Activated CD4-positive, alpha-beta T cell treated with anti-CD3 and anti-CD28 coated beads for 1 hour (primary cell): ENCODE measurements around the gene EYA4.

Experiments
- DNase-seq: peaks from one replicate; pipeline ENCODE4 v3.0.0-alpha.2; 2020

EYA4 gene

DNA sequence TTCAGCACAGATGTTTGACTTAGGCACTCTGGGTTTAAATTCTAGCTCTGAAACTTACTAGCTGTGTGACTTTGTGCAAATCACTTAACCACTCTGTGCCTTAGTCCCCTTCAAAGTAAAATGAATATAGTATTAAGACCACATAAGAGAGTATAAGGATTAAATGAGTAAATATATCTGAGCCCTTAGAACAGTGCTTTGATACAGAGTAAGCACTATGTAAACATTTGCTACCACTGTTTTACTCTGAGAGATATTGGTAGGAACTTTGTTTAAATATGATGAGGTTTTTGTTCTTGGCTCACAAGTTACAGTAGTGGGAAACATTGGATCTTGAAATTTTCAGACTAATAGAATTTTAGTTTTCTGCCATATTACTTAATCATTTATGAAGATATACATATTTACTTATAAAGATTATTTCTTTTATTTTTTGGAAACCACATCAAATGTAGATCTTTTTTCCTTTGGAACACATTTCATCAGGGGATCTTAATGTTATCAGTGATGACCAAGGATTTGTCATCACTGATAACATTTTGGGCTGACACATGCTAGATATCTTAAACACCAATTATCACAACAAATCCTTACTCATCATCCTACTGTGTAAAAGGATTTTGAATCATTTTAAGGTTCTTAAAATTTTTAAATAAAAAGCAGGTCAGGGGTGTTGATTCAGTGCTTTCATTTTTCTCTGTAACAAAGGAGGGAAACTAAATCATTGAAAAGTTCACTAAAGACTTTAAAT lies 226.2 kb downstream of the EYA4 start:
- DNase-seq, result no peak

DNA sequence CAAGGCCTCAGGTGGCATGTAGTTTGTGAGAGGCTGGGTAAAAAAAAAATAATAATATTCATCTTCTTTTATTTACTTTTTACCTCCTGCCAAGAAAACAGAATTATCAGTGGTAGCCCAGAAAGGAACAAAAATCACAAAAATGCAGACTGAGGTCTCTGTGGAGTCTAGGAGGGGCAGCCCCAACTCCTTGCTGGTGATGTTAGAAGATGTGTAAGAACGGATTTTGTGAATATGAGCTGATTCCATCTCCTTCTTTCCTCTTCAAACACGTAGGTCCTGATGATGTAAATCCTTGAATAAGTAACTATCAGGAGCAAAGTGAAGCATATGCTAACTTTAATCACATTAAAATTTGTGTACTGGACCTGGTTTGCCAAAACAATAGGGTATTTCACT lies 226.8 kb downstream of the EYA4 start:
- DNase-seq, result no peak

- DNase-seq, result no peak
Observed at GRCh38 chr6:133468591-133468990, 227.4 kb downstream of the EYA4 start.

DNA sequence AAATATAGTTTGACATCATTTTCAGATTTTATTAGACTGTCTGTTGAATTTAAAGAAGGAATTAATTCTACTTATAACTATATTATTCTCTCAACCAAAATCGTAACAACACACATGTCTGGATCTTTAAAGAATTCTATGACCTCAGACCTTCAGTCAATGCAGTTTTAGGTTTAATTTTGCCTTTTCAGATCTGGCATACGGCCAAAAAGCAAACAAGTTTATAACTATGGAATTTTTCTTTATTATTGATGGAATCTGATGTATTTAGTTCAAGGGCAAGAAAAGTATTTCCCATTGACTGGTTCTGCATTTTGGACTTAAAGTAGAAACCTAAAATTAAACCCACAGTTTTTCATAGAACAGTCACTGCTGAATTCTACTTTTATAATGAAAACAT lies 233.4 kb downstream of the EYA4 start:
- no peak for DNase-seq

DNA sequence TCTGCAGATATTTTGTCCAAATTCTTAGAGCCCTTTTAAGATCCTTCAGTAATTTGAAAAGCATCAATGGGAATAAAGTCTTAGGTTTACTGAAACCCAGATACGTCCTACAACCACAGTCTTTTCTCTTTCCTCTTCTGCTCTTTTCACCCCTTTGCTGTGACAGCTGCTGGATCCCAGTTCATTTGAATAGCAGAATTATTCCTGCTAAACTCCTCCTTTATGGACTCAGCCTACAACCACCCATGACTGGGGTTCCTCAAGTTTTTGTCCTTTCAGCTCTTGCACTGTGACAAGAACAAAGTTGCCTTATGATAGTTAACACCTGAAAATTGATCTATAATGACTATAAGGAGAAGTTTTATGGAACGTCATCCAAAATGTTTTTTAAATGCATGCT lies 237.5 kb downstream of the EYA4 start:
- no peak for DNase-seq

DNA sequence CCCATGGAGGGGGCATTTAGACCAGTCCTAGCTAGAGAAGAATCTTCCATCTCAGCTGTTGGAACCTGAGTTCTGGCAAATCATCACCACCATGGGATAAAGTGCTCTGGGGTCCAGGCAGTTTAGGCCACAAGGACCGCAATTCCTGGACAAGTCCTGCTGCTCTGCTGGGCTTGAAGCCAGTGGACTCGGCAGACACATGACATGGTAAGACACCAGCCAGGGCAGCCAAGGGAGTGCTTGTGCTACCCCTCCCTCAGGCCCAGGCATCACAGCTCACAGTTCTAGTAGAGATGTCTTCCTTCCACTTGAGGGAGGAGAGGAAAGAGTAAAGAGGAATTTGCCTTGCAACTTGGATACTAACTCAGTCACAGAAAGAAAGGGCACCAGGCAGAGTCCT lies 246.0 kb downstream of the EYA4 start:
- DNase-seq, result no peak

DNA sequence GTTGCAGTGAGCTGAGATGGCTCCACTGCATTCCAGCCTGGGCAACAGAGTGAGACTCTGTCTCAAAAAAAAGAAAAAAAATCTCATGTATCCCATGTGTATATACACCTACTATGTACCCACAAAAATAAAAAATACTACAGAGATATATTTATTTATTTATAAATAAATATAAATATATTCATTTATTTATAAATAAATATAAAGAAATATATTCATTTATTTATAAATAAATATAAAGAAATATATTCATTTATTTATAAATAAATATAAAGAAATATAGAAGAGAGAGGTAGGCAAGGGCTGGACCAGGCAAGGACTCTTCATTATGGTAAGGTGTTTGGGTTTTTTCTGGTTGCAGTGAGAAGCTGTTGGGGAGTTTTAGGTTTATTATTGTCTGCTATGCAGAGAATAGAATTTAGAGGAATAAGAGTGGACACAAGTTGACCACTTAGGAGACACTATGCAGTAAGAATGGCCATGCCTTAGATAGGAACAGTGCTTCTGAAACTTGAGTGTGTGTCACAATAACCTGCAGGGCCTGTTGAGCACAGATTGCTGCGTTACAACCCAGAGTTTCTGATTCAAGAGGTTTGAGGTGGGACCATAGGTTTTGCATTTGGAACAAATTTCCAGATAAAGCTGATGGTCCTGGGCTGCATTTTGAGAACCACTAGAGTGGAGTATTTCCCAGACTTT lies 254.2 kb downstream of the EYA4 start:
- no peak for DNase-seq

GRCh38 chr6:133499662-133500061 lies 258.5 kb downstream of the EYA4 start:
- DNase-seq, result no peak

DNA sequence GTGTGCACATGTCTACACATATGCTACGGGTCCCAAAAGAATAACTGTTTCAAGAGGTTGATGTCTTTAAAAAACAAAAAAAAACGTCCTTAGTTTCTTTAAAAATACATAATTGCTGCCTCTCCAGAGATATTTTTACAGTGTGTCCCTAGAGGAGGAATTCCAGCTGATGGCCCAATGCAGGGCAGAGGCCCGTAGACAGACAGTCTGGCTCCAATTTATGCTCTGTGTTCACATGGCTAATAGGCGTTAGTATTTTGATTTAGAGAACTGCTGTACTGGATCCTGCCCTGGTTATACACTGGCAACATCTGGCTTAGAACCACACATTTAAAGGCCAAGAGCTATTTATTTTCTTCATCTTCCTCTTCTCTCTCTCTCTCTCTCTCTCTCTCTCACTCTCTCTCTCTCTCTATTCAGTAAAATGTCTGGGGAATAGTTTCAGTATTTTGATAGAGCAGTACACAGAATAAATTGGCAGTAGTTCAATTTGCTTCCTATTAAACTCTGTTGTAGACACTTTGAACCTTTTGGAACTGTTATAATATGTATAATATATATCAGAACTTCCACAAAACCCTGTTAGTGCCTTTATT lies 260.6 kb downstream of the EYA4 start:
- no peak for DNase-seq

DNA sequence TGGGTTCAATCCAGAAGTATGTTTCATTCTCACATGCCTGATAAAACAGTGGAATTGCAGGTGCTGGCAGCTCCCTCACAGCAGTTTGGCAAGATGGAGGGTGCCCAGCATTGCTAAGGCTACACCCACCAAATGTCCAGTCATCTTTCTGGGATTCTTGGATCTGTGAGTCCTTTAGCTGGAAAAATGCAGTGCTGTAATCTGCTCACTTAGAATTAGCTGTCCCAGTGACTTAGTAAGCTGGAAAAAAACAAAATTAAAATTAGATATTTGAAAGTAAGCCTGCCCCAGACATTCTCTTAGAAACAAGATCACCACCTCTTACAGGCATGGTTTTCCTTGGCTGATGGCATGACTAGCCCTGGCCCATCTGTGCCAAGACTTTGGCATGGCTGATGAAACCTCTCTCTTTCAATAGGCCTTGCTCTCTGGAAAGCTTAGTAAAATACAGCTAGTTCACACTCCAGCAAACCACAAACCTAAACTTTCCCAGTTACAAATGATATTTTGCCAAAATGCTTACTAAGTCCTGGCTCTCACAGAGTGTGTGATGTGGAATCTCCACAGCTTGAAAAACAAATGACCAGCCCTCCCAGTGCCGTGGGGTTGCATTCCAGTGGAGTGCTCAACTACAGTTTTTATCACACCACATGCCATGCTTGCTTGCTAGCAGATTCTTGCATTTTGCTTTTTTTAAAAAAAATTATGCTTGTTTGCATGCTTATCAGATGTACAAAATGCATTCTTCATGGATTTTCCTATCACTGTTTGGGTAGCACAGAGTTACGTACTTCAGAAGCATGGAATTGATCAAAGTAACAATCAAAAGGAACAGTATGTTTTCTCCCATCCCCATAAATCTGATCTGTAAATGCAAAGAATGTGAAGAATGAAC lies 261.5 kb downstream of the EYA4 start:
- DNase-seq, result no peak

DNA sequence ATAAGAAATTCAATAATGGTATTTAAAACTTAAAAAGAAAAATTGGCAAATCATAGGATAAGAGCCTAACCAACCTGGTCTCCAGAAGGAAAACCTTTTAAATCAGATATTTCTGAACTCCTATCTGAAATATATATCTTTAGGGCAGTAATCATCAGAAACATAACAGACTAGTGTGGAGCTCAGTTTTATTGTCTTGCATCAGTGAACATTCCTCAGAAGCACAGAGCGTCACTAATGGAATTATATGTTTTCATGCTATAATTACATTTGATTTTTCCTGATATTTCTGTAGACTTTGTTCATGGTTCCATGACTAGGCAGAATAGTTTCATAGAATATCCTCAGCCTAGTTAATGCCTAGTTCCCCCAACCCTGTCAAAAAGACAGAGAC lies 262.2 kb downstream of the EYA4 start:
- no peak for DNase-seq

DNA sequence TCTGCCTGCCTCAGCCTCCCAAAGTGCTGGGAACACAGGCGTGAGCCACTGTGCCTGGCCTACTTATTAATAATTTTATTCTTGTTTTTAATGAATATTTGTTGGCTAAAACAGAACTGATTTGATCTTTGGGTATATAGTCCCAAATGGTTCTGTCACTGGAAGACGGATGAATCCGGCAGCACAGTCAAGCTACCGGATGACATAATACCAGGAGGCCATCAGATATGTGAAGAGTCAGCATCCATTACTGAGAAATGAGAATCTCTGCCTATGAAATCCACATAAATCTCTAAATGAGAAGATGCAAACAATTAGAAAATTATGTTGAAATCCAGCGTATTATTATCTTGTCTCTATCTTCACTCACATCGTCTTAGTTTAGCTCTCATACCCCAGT lies 263.0 kb downstream of the EYA4 start:
- no peak for DNase-seq

DNA sequence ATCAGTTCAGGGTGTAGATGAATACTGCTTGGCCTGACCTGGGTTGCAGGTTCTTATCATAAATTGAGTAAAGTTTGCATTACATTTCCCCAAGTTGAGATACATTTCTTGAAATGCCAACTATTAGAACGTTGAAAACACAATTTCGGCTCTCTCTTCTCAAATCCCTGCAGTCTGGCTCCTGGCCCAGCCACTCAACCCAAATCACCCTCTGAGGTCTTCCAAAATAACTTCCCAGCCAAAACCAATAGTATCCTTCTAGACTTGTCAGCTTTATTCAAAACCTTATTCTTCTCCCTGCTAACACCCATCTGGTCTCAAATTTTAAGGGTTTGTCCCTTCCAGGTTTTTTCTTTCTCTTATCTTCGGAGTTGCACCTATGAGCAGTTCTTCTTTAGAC lies 263.6 kb downstream of the EYA4 start:
- DNase-seq, result no peak

DNA sequence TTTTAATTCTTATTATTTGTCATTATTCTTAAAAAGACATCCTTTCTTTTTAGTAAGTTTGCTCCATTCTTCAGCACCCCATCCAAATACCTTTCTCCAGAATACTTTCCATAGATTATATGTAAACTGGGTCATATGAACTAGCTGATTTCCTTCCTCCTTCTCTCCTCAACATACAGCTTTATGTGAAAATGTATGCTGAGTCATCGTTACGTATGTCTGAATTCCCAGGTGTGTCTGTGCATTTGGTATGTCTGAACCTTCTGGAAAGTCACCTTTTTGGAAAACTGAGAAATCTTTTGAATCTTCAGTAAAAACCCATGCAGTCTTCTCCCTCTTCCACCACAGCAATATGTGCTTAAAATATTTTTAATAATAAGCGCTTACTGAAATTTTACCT lies 264.5 kb downstream of the EYA4 start:
- DNase-seq, result no peak

DNA sequence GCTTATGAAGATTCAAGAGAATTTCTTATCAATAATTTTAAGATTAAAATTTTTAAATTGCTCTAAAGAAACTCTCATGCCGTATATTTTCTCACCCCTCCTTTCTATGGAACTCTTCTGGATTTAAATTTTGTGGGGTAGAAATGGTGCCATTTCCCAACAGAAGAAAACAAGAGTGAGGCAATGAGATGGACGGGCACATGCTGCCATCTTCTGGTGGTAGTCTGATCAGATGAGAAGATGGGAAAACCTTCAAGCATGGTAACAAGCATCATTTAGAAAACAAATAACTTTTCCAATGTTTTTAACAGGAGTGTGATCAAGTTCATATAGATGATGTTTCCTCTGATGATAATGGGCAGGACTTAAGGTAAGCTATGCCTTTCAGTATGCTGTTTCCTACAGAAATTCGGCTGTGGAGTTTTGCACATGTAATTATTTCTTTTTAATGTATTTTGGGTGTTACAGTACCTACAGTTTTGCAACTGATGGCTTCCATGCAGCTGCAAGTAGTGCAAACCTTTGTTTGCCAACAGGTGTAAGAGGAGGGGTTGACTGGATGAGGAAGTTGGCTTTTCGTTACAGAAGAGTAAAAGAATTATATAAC lies 271.4 kb downstream of the EYA4 start:
- DNase-seq, result no peak

- DNase-seq, result no peak
Observed at GRCh38 chr6:133523816-133524215, 282.7 kb downstream of the EYA4 start.

DNA sequence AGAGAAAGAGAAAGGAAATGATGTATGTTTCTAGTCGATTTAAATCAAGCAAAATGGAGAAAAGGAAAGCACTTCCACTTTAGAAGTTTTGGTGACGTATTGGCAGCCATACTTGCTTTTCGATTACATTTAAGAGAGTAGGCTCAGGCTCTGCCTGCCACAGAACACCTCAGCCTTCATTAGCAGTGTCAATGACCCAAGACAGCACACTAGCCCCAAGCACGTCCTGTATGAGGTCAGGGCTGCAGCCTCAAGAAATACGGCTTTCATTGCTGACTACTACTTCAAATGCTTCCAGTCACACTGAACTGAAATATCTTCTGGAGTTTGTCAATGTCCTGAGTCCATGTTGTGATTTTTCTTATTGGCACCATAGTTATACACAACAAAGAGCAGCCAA lies 285.3 kb downstream of the EYA4 start:
- DNase-seq, result no peak

GRCh38 chr6:133528566-133528965 lies 287.4 kb downstream of the EYA4 start:
- no peak for DNase-seq

DNA sequence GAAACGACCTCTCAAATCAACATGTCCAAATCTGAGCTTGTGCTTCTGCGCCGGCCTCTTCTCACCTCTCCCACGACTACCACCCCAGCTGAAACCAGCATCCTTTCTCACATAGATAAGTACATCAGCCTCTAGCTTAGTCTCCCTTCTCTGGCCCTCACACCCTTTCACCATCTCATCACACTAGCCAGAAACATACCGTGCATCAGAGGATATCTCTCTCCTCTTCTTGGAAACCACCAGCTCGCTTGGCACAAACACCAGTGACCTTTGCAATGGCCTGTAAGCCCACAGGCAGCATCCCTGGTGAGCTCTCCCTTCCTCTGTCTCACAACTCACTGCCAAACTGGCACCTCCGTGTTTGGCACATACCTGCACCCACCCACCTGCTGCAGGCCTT lies 291.8 kb downstream of the EYA4 start:
- no peak for DNase-seq

GRCh38 chr6:133539502-133540259 lies 298.5 kb downstream of the EYA4 start:
- DNase-seq, result no peak

DNA sequence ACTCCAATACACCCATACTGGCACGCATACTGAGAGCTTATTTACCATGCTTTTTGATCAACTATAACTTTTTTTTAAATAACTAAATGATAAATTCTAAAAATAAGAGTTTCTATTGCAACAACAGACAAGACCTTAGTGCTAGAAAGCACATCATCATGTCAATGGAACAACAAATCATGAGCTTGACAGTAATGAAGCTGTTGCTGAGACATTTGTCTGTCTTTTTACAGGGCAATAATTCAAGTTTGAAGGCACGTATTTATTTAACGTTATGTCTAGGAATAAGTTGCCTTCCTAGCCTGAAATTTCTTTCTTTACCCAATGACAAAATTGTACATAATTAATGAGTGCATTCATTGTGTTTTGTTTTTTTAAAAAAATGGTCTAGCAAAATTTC lies 299.2 kb downstream of the EYA4 start:
- DNase-seq, result no peak

DNA sequence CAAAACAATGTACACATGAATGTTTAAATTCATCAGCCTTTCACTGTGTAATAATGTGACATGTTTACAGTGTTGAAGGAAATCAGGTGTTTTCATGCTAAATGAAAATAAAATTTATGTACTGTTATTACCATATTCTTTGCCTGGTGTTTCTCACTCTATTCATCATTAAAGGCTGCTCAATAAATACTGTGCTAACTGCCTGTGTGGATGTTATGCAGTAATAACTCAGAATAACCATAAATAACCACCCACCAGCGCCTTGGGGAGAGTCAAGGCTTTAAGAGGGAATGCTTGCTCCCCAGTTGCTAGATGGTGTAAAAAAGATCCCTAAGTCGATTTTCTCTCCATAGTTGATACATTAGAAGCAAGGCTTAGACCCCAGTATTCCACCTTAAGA lies 299.9 kb downstream of the EYA4 start:
- DNase-seq, result no peak
